ENCODE data around the gene SSTR4. TPM values are rescaled to one million over a fixed set of nuclear protein-coding genes. Genes with fewer than 3 reads are reported as not detected.

Gene SSTR4
- total RNA-seq, 1 experiment from 2014 or later = not detected

DNA sequence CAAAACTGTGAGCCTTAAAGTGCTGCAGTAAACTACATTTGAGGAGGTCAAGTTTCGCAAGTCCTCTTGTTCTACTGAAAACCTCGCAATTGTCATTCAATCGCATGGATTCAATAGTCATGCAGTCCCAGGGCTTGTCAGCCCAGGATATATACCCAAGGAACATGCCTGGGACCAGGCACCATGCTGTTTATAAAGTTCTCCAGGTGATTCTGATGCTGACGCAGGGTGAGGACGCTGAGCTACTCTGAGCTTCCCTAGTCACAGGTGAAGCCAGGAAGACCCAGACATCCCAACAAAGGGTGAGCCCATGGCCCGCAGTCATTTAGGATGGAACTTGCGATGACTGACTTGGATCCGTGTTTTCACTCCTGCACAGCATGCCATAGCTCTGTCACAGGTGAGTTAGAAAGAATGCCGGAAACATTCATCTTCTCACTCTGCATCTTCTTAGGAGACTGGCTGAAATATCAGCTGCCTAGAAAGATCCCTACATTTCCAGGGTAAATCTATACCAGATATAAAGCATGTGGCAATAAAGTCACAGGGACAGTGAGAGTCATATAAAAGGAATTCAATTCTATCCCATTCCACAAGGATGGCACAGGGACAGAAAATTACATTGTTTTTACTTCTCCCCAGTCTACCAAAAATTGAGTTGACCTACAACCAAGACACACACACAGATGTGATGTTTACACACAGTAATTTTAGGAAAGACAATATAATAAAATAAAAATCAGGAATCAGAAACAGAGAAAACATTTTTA lies 27.0 kb upstream of the SSTR4 start:
- Histone ChIP-seq H3K27me3 (replicated peaks) (no peaks in the 10 kb centered on the region; the same call in 1 of the 2 replicates), H3K9me3 (replicated peaks) (no peaks in the 10 kb centered on the region), H3K4me3 (no peak overlapping the region), H3K4me1 (replicated peaks) (no peaks in the 10 kb centered on the region), H3K36me3 (no peaks in the 10 kb centered on the region), H3K27ac (no peak overlapping the region)
- no peak for DNase-seq (ENCODE audit: low read depth in 1 of 2, low spot score in 2 of 2)

DNA sequence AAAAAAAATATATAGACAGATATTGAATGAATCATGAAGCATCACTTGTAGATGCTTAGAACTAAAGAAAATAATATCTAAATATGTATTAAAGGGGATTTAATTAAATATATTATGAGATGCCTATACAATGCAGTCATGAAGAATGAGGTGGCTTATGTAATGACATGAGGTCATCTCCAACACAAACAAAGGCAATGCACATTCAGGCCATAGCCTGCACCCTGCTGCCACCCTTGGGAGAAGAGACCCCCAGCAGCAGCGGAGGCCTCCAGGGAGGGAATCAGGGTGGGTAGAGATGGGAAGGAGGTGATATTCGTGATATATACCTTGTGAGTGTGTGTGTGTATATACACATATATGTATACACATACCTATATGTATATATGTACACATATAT lies 26.4 kb upstream of the SSTR4 start:
- no peaks in the 10 kb centered on the region for H3K4me1 ChIP-seq (replicated peaks)
- no peak overlapping the region for H3K4me3 ChIP-seq
- no peak for DNase-seq (ENCODE audit: low read depth in 1 of 2, low spot score in 2 of 2)

DNA sequence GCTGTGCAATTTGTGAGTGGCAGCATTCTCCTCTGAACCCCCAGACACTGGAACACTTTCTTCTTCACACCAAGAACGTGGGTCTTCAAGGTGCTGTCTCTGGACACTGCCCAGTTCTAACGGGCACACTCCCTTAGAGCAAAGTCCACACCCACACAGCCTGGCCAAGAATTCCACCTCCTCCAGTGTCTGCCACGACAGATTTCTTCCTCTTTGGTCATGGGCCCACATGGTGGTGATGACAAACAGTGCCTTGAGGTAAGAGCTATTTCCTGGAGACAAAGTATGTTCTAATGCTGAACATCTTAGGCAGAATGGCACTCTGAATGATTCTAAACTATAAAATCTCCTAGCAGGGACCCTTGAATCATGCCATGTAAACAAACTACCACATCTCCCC lies 25.5 kb upstream of the SSTR4 start:
- Histone ChIP-seq H3K4me3 (no peak overlapping the region), H3K27me3 (replicated peaks) (no peaks in the 10 kb centered on the region; the same call in 1 of the 2 replicates), H3K36me3 (no peaks in the 10 kb centered on the region), H3K4me1 (replicated peaks) (no peaks in the 10 kb centered on the region), H3K9me3 (replicated peaks) (no peaks in the 10 kb centered on the region), H3K27ac (no peak overlapping the region)
- DNase-seq (ENCODE audit: low read depth in 1 of 2, low spot score in 2 of 2) = no peak

More for the DNA sequence above, 26.4 kb upstream of the SSTR4 start:
- Histone ChIP-seq H3K27me3 (replicated peaks) (no peaks in the 10 kb centered on the region; the same call in 1 of the 2 replicates), H3K27ac (no peak overlapping the region), H3K36me3 (no peaks in the 10 kb centered on the region), H3K9me3 (replicated peaks) (no peaks in the 10 kb centered on the region)

DNA sequence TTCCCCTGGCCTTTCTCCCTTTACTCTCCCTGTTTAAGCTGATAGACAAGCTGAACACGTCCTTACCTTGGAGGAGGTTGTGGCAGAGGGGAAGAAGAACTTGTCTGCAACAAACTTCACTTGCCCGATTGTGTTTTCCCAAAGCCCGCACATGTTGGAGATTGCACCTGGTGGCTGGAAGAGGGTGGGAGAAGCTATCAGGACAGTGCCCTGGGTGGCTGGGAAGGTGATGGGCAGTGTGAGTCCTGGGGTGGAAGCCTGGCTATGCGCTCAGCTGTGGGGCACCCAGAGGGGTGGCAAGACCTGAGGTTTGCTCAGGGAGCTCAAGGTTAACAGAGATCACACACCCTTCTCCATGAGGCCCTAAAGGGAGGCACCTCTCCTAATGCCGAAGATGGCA lies 25.0 kb upstream of the SSTR4 start:
- no peaks in the 10 kb centered on the region for H3K36me3 ChIP-seq
- no peaks in the 10 kb centered on the region; the same call in 1 of the 2 replicates for H3K27me3 ChIP-seq (replicated peaks)
- no peaks in the 10 kb centered on the region for H3K9me3 ChIP-seq (replicated peaks)
- H3K4me3 ChIP-seq = no peak overlapping the region
- no peaks in the 10 kb centered on the region for H3K4me1 ChIP-seq (replicated peaks)
- DNase-seq (ENCODE audit: low read depth in 1 of 2, low spot score in 2 of 2) = no peak
- H3K27ac ChIP-seq = no peak overlapping the region

DNA sequence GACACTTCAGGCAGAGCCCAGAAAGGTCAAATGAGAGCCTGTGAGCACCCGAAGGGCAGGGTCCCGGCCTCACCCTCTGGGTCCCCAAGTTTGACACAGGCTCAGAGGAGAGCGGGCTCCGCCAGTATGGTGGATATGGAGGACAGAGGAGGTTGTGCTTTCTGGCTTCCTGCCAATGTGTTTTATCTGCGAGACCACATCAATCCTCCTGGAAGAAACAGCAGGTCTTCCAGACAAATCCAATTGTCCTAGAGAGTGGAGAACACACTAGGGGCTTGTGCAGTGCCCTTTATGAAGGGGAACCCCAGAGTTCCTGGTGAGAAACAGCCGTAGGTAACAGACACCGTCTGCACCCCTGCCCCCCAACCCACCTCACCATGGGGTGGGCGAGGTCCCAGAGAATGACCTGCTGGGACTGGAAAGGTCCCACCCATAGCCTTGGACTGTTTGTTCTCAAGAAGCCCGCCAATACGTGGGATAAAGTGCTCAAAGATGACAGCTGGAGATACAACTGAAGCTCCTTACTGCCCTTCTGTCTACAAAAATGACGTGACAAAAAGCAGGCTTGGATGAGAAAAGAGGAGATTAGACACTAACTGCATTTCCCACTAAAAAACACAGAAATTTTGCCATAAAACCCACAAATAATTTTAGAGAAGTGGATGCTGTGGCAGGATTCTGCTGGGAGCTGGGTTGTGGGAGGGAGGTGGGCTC lies 23.9 kb upstream of the SSTR4 start:
- DNase-seq (ENCODE audit: low read depth in 1 of 2, low spot score in 2 of 2) = no peak
- Histone ChIP-seq H3K27me3 (replicated peaks) (no peaks in the 10 kb centered on the region), H3K27ac (no peak overlapping the region), H3K9me3 (replicated peaks) (no peaks in the 10 kb centered on the region), H3K4me1 (replicated peaks) (no peaks in the 10 kb centered on the region), H3K36me3 (no peaks in the 10 kb centered on the region), H3K4me3 (no peak overlapping the region)

DNA sequence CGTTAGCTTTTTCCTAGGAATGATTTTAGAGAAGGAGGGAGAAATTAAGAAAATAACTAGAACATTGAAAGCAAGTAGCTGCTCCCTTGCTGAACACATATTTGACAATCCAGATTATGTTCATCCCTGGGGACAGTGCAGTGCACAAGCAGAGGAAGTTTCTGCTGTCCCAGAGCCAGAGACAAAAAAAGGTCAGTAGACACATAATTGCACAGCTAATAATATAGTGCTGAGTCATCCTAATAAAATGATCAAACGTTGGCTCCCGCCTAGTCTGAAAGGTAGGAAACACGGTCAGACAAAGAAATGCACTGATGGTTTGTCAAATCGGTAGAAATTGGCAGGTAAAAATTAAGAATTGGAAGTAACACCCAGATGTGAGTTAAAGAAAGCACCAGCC lies 21.7 kb upstream of the SSTR4 start:
- Histone ChIP-seq H3K27me3 (replicated peaks) (no peaks in the 10 kb centered on the region), H3K36me3 (no peaks in the 10 kb centered on the region), H3K4me3 (no peak overlapping the region), H3K4me1 (replicated peaks) (peaks cover 8% of the 10 kb centered on the region; the same call in 1 of the 2 replicates), H3K9me3 (replicated peaks) (no peaks in the 10 kb centered on the region), H3K27ac (no peak overlapping the region)
- no peak for DNase-seq (ENCODE audit: low read depth in 1 of 2, low spot score in 2 of 2)

DNA sequence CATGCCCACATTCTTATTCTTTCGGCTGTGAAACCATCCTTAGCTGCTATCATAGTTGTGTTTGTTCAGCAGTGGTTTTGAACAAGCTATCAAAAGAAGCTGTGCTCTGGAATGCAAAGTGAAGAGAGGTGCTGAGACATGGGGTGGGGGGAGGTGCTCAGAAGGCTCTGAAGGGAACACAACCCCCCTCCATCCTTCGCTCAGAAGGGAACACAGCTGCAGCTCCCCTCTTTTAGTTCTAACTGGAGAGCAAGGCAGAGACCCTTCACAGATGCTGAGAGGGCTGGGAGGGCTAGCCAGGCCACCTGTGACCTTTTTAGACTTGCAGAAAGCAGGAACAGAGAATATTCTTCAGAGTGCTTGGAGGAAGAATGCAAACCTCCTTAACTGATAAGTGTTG lies 17.6 kb upstream of the SSTR4 start:
- Histone ChIP-seq H3K36me3 (no peaks in the 10 kb centered on the region), H3K27me3 (replicated peaks) (no peaks in the 10 kb centered on the region), H3K27ac (no peak overlapping the region), H3K4me3 (no peak overlapping the region), H3K9me3 (replicated peaks) (no peaks in the 10 kb centered on the region), H3K4me1 (replicated peaks) (peaks cover 8% of the 10 kb centered on the region; the same call in 1 of the 2 replicates)
- no peak for DNase-seq (ENCODE audit: low read depth in 1 of 2, low spot score in 2 of 2)

DNA sequence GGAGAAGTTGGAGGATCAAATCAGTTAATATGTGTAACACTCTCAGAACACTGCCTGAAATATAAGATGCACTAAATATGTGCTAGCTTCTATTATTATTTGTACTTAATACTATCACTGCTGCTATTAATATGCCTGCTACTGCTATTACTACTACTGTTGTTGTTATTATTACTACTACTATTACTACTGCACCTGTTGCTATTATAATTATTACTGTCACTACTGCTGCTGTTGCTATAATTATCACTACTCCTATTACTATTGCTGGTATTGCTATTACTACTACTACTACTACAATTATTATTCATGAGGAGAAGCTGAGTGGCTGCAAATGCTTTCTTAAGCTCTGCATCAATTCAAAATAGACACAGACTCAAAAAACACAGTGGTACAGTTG lies 16.7 kb upstream of the SSTR4 start:
- Histone ChIP-seq H3K4me1 (replicated peaks) (peaks cover 9% of the 10 kb centered on the region), H3K27ac (no peak overlapping the region), H3K27me3 (replicated peaks) (no peaks in the 10 kb centered on the region), H3K9me3 (replicated peaks) (no peaks in the 10 kb centered on the region), H3K4me3 (no peak overlapping the region), H3K36me3 (no peaks in the 10 kb centered on the region)
- DNase-seq (ENCODE audit: low read depth in 1 of 2, low spot score in 2 of 2) = no peak

DNA sequence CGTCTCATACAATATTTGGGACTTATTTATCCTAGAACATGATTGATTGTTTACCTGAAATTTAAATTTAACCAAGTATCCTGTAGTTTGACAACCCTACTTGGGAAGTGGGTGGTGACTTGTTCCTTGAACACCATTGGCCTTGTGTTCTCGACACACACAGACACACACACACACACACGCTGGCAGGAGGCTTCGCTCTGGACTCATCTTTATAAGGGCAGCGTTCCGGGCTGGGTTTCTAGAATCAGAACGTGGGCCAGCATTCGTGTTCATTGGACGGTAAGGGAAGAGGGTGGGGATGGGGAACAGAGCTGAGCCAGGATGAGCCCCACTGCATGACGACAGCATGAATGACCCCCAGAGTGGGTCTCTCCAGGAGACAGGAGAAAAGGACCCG lies 16.2 kb upstream of the SSTR4 start:
- no peaks in the 10 kb centered on the region for H3K27me3 ChIP-seq (replicated peaks)
- H3K9me3 ChIP-seq (replicated peaks) = no peaks in the 10 kb centered on the region
- no peak for DNase-seq (ENCODE audit: low read depth in 1 of 2, low spot score in 2 of 2)
- H3K4me1 ChIP-seq (replicated peaks) = peaks cover 14% of the 10 kb centered on the region
- no peak overlapping the region for H3K27ac ChIP-seq
- no peak overlapping the region for H3K4me3 ChIP-seq
- H3K36me3 ChIP-seq = no peaks in the 10 kb centered on the region

DNA sequence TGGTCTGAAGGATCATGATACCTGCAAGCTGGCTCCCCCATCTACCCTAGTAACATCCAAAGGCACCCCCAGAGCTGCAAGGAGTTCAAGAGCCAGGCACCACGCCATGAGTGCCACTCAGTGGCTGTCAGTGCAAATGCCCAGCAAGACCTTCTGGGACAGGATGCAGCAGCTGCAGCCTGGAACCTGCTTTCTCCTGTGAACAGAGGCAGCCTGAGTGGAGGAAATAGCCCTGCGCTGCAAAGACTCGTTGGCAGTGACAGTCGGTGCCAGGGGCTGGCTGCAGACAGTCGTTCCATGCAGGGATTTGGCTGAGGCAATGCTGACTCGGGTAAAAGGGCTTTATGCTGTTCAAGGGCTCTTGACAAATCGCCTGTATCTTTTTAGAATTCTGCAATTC lies 15.7 kb upstream of the SSTR4 start:
- DNase-seq (ENCODE audit: low read depth in 1 of 2, low spot score in 2 of 2) = no peak
- H3K9me3 ChIP-seq (replicated peaks) = no peaks in the 10 kb centered on the region
- H3K4me3 ChIP-seq = no peak overlapping the region
- peaks cover 14% of the 10 kb centered on the region for H3K4me1 ChIP-seq (replicated peaks)
- no peaks in the 10 kb centered on the region for H3K27me3 ChIP-seq (replicated peaks)
- no peaks in the 10 kb centered on the region for H3K36me3 ChIP-seq
- no peak overlapping the region for H3K27ac ChIP-seq

DNA sequence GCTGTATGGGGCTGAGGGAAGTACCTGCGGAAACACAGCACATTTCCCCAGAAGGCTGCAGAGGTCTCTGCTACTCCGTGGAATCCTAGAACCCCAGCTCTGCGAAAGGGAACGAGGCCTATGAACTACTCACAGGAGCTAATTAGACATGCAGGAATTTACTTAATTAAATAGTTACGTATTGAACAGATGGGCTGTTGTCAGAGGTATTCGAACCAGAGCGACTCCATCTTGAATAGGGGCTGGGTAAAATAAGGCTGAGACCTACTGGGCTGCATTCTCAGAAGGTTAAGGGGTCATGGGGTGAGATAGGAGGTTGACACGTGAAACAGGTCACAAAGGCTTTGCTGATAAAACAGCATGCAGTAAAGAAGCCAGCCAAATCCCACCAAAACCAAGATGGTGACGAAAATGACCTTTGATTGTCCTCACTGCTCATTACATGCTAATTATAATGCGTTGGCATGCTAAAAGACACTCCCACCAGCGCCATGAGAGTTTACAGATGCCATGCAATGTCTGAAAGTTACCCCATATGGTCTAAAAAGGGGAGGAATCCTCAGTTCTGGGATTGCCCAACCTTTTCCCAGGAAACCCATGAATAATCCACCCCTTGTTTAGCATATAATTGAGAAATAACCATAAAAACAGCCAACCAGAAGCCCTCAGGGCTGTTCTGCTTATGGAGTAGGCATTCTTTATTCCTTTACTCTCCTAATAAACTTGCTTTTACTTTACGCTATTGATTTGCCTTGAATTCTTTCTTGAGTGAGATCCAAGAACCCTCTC lies 14.7 kb upstream of the SSTR4 start:
- Histone ChIP-seq H3K27ac (no peak overlapping the region), H3K4me1 (replicated peaks) (peaks cover 14% of the 10 kb centered on the region), H3K27me3 (replicated peaks) (no peaks in the 10 kb centered on the region), H3K36me3 (no peaks in the 10 kb centered on the region), H3K9me3 (replicated peaks) (no peaks in the 10 kb centered on the region), H3K4me3 (no peak overlapping the region)
- DNase-seq (ENCODE audit: low read depth in 1 of 2, low spot score in 2 of 2) = no peak

DNA sequence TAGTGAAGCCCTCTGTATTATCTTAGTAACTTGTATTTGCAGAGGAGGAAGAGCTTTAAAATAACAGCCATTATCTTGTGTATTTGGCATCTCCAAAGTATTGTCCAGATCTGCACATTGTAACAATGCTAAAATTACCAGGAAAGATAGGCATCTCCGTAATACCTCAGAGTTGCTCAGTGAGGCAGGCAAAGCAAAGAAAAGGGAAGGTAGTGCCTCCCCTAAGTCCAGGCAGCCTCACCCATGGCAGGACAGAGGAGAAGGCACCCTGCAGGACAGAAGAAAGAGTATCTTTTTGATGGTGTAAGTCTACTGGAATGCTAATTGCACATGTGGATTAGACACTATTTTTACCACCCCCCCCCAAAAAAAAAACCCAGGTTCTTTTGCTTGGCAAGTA lies 13.6 kb upstream of the SSTR4 start:
- Histone ChIP-seq H3K36me3 (no peaks in the 10 kb centered on the region), H3K4me3 (no peak overlapping the region), H3K4me1 (replicated peaks) (peaks cover 13% of the 10 kb centered on the region), H3K27ac (no peak overlapping the region), H3K9me3 (replicated peaks) (no peaks in the 10 kb centered on the region), H3K27me3 (replicated peaks) (no peaks in the 10 kb centered on the region)
- no peak for DNase-seq (ENCODE audit: low read depth in 1 of 2, low spot score in 2 of 2)

DNA sequence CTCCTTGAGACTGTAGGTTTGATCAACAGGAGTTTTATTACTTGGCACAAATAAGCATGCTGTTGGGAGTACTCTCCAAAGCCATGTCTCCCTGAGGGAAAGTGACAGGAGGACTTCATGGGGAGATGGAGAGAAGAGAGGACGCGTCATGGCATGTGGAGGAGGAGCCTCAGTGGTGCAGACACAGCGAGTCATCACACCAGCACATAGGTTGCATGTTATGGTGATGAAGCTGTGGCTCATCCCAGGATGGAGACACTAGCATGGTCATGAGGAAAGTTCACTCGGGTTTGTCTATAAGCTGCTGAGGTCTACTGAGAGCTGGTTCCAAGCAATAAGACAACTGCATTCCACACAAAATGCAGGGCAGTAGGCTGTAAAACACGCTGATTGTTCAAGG lies 13.2 kb upstream of the SSTR4 start:
- Histone ChIP-seq H3K9me3 (replicated peaks) (no peaks in the 10 kb centered on the region), H3K27me3 (replicated peaks) (no peaks in the 10 kb centered on the region), H3K36me3 (no peaks in the 10 kb centered on the region), H3K4me1 (replicated peaks) (peaks cover 9% of the 10 kb centered on the region), H3K4me3 (no peak overlapping the region), H3K27ac (no peak overlapping the region)
- no peak for DNase-seq (ENCODE audit: low read depth in 1 of 2, low spot score in 2 of 2)

DNA sequence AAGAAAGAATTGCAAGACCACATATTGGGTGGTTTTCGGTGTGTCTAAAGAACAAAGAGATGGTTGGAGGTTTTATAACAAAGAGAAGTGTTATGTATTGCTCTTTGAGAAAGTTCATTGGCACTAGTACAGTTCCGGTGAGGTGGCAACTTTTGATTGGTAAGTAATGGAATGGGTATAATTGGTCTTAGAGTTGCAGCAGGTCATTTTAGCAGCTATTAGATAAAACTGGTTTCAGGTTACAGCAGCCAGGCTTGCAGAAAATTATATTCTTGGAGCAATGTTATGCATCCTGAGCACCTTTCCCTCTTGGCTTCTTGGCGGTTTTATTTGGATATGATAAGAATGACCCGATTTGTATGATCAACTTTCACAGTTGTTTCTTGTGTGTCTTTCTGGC lies 12.3 kb upstream of the SSTR4 start:
- no peak for DNase-seq (ENCODE audit: low read depth in 1 of 2, low spot score in 2 of 2)

More for the DNA sequence above, 12.3 kb upstream of the SSTR4 start:
- no peak overlapping the region for H3K27ac ChIP-seq
- H3K36me3 ChIP-seq = no peaks in the 10 kb centered on the region
- no peak overlapping the region for H3K4me3 ChIP-seq
- H3K4me1 ChIP-seq (replicated peaks) = peaks cover 5% of the 10 kb centered on the region
- H3K9me3 ChIP-seq (replicated peaks) = no peaks in the 10 kb centered on the region
- H3K27me3 ChIP-seq (replicated peaks) = no peaks in the 10 kb centered on the region
